HG02870 (cell line): Measurements from ENCODE around the gene PSMB3.
"Not testable (repeated sequence)": the region's sequence is repeated elsewhere in the genome, so short reads cannot be mapped to it uniquely, and the experiment has no call there.

ENCODE experiments used
- ATAC-seq: cut with Tn5 transposase; IDR thresholded peaks from one replicate; pipeline ENCODE4 v1.9.1; 2021; ENCODE audit warnings: mild to moderate bottlenecking, moderate library complexity; ENCODE audit not compliant: unreplicated experiment

PSMB3 gene

GRCh38 chr17:38790148-38790707 lies 37.7 kb downstream of the PSMB3 start:
- ATAC-seq: not testable (repeated sequence)

DNA sequence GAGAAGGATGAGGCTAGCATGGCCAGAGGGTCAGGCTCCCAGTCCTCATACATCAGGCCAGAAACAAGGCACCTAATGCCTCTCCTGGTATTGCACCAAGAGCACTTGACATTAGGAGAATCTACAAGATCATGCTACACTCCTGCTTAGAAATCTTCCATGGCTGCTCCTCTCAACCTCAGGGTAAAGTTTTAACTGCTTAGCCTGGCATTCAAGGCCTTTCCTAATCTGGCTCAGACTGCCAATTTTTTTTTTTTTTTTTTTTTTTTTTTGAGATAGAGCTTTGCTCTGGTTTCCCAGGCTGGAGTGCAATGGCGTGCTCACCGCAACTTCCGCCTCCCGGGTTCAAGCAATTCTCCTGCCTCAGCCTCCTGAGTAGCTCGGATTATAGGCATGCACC lies 38.6 kb downstream of the PSMB3 start:
- ATAC-seq: no peak

DNA sequence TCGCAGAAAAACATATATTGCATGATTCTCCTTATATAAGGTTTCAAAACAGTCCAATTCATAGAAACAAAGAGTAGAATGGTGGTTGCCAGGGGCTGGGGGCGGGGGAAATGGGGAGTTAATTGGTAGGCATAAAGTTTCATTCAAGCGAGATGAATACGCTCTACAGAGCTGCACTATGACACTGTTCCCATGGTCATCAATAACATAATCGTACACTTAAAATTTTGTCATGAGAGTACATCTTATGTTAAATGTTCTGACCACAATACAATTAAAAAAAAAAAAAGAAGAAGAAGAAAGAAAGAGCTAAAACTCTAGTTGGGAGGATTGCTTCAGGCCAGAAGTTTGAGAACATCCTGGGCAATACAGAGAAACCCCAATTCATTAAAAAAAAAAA lies 41.7 kb downstream of the PSMB3 start:
- ATAC-seq: no peak

- ATAC-seq: no peak
Observed at GRCh38 chr17:38796451-38797157, 44.1 kb downstream of the PSMB3 start.

DNA sequence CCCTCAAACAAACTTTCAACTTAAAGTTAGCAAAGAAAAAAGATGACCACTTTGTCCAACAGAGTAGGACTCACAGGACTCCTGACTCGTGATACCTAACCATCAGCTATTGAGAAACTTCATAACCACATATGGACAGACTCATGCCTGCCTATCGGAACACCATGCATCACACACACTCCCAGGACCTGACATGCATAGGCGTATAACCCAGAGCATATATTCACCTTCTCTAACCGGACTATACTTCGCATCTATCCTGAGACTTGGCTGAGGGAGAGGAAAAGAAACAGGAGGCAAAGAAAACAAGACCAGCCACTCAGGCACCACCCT lies 44.6 kb downstream of the PSMB3 start:
- no peak for ATAC-seq

DNA sequence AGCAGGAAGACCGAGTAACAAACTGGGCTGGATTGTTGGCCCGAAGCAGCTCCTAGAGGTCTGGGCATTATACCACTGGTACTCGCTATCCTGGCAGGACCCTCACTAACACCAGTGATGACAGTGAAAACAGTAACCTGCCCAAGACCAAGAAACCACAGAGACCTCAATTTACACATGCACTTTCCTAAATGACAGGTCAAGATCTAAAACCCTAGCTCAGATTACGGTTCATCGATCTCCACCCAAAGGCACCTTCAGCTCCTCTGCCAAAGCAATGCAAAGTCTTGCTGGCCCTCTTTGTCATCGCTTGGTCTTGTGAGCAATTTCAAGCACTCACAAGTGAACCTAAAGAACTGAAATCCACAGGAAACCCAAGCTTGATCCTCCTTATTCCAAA lies 45.3 kb downstream of the PSMB3 start:
- ATAC-seq: no peak

DNA sequence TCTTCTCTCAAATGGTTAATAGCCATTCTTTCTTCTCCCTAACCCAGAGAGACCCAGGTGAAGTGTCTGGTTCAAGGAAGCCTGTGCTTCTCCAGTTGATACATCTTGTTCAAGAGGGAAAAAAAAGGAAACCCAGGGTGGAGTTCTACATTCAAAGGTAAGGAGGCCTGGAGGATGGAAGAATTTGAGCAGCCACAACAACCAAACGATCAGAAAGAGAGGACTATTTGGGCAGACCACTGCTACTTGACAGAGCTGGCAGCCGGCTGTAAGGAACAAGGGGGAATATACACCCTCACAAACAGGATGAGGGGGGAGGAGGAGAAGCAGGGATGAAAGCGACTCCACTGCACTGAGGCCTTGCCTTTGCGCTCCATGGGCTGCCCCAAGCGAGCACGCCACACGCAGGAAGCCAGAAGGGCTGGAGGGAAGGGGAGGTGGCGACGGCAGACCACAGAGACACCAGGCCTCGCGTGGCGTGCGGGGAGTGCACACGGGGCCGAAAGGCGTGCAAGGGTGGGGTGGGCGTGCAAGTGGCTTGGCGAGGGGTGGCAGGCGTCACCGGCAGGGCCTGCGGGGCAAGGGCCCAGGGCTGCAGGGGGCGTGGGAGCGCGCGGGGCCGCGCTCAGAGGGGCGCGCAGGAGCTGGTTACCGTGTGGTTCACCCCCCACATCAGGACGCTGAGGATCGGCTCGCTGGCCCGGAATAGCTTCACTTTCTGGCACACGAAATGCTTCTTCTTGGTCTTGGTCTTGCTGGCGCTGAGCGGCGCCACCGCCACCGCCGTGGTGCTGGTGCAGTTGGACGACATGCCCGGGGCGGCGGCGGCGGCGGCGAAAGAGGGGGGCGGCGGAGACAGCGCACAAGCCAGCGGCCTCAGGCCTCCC lies 46.3 kb downstream of the PSMB3 start:
- peak; percentile 18 for ATAC-seq

DNA sequence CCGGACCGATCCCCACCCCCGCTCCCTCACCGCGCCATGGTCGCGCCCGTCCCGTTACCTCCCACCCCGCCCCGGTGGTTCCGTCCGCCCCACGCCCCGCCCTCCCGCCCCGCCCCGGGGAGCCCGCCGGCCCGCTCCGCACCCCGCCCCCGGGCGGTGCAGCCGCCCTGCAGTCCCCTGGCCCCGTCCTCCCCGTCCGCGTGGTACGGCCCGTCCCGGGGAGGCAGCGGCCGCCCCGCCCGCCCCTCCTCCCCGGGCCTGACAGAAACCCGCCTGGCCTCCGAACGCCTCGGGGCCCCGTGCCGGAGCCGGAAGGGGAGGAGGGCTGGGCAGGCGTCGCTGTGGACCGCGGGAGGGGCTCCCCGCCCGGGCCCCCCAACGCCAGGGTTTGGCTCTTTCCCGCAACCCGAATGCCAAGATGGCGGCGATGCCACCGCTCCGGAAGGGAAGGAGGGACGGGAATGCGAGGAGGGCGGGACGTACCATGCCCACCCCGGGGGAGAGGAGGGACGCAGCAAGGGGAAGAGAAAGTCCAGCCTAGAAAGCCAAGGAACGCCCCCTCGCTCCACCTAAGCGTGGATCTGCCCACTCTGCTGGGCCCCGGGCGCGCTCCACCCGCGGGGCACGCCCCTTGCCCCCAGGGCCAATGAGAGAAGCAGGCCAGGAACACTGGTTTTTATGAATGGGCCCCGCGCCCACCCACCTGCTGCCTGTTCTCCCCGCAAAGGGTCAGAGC lies 47.1 kb downstream of the PSMB3 start, which contains the start of gene PIP4K2B:
TSS of gene PIP4K2B (minus strand) at position 56 of the 736 bp plus-strand sequence. CDS start 132 bp downstream, outside the sequence.
- peak; percentile 81 for ATAC-seq

DNA sequence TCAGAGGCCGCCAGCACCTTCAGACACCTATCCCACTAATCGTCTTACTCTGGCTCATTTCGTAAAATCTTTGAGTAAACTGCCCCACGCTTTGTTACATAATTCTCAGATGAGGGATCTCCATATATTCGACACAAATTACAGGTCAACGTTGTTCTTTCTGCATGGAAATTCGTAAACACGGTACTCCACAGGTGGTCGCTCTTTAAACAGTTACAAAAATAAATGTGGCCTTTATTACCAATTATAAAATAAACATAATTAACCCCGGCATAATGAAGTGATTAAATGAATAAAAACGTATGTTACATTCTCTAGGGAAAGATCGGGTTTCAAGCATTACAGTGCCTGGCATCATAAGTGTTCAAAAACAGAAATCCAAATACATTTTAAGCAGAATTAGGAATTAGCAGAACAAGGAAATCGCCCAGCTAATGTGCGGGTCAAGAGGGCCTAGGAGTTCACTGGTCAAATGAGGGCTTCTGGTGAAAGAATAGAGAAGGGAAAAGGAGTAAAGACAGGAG lies 47.8 kb downstream of the PSMB3 start:
- no peak for ATAC-seq

GRCh38 chr17:38809828-38810227 lies 57.3 kb downstream of the PSMB3 start:
- no peak for ATAC-seq
